Neuronal stem cell (in vitro differentiated cells): Measurements from ENCODE around the gene ITPA.

ENCODE experiments used
- DNase-seq: peaks from one replicate; pipeline ENCODE4 v3.0.0-alpha.2; 2013; ENCODE audit warnings: low spot score
- H2AFZ ChIP-seq: one replicate; pipeline ENCODE4 v1.6.1; 2013; ENCODE audit warnings: mild to moderate bottlenecking, low read length, inconsistent platforms
- H2AK5ac ChIP-seq: 2 replicates; pipeline ENCODE4 v1.6.1; 2013; ENCODE audit warnings: low read depth, mild to moderate bottlenecking, inconsistent platforms, low read length, moderate library complexity, mixed read lengths
- H2BK120ac ChIP-seq: 2 replicates; pipeline ENCODE4 v1.6.1; 2013; ENCODE audit warnings: low read depth, mild to moderate bottlenecking, inconsistent platforms, low read length, moderate library complexity, mixed read lengths
- H2BK12ac ChIP-seq: one replicate; pipeline ENCODE4 v1.6.1; 2013; ENCODE audit warnings: low read length, inconsistent platforms
- H2BK15ac ChIP-seq: 2 replicates; pipeline ENCODE4 v1.6.1; 2013; ENCODE audit warnings: mild to moderate bottlenecking, low read length, inconsistent platforms, mixed read lengths
- H2BK5ac ChIP-seq: one replicate; pipeline ENCODE4 v1.6.1; 2013; ENCODE audit warnings: inconsistent platforms, mild to moderate bottlenecking, low read length, moderate library complexity
- H3K14ac ChIP-seq: one replicate; pipeline ENCODE4 v1.6.1; 2013; ENCODE audit warnings: low read length, inconsistent platforms
- H3K18ac ChIP-seq: 2 replicates; pipeline ENCODE4 v1.6.1; 2013; ENCODE audit warnings: low read length, inconsistent platforms
- H3K23ac ChIP-seq: 2 replicates; pipeline ENCODE4 v1.6.1; 2013; ENCODE audit warnings: low read depth, mild to moderate bottlenecking, mixed read lengths, low read length, inconsistent platforms; ENCODE audit not compliant: poor library complexity
- H3K27ac ChIP-seq: replicated peaks from 3 replicates; pipeline ENCODE4 v1.5.1; 2013; ENCODE audit warnings: low read length, inconsistent platforms
- H3K27me3 ChIP-seq, 3 experiments: 2 replicates each; pipeline ENCODE4 v1.6.1; 2013; ENCODE audit warnings: low read length in 3 of 3, mild to moderate bottlenecking in 2 of 3, inconsistent platforms in 1 of 3, low read depth in 1 of 3, mixed read lengths in 1 of 3, moderate library complexity in 1 of 3; ENCODE audit not compliant: control insufficient read depth in 3 of 3, insufficient read depth in 3 of 3
- H3K36me3 ChIP-seq, 2 donors: replicated peaks in 1 of 2; 2 replicates each; pipeline ENCODE4 v1.6.1; 2013; ENCODE audit warnings: low read length in 2 of 2; ENCODE audit not compliant: control insufficient read depth in 2 of 2, insufficient read depth in 2 of 2
- H3K4ac ChIP-seq: 2 replicates; pipeline ENCODE4 v1.6.1; 2013; ENCODE audit warnings: inconsistent platforms, mild to moderate bottlenecking, low read length, moderate library complexity
- H3K4me1 ChIP-seq, 2 donors: 1 replicate in 1 of 2; 2 replicates in 1 of 2; pipeline ENCODE4 v1.6.1; 2013; ENCODE audit warnings: low read length in 2 of 2, low read depth in 1 of 2; ENCODE audit not compliant: control insufficient read depth in 2 of 2, insufficient read depth in 1 of 2
- H3K4me2 ChIP-seq: one replicate; pipeline ENCODE4 v1.6.1; 2013; ENCODE audit warnings: mild to moderate bottlenecking, low read length, inconsistent platforms; ENCODE audit not compliant: insufficient read depth, poor library complexity, severe bottlenecking
- H3K4me3 ChIP-seq, 2 donors: 2 replicates each; pipeline ENCODE4 v1.5.1; 2013; ENCODE audit warnings: low read length in 2 of 2, mild to moderate bottlenecking in 2 of 2, inconsistent platforms in 1 of 2, moderate library complexity in 1 of 2
- H3K79me1 ChIP-seq: one replicate; pipeline ENCODE4 v1.6.1; 2013; ENCODE audit warnings: low read depth, mild to moderate bottlenecking, inconsistent platforms, low read length, moderate library complexity
- H3K9ac ChIP-seq: one replicate; pipeline ENCODE4 v1.6.1; 2013; ENCODE audit warnings: mild to moderate bottlenecking, low read depth, low read length, inconsistent platforms; ENCODE audit not compliant: poor library complexity
- H3K9me3 ChIP-seq, 2 donors: replicated peaks in 1 of 2; 2 replicates each; pipeline versions ENCODE3 to v1.6.1; 2013; ENCODE audit warnings: low read length in 2 of 2, mild to moderate bottlenecking in 2 of 2, inconsistent platforms in 1 of 2, low read depth in 1 of 2, mixed read lengths in 1 of 2, moderate library complexity in 1 of 2; ENCODE audit not compliant: control insufficient read depth in 2 of 2, insufficient read depth in 1 of 2
- H4K8ac ChIP-seq: one replicate; pipeline ENCODE4 v1.6.1; 2013; ENCODE audit warnings: low read depth, mild to moderate bottlenecking, inconsistent platforms, low read length, moderate library complexity
- H4K91ac ChIP-seq: one replicate; pipeline ENCODE4 v1.6.1; 2013; ENCODE audit warnings: low read length, low read depth, mild to moderate bottlenecking, inconsistent platforms; ENCODE audit not compliant: poor library complexity
- WGBS, 2 donors: extraction: QIAGEN DNeasy Blood & Tissue Kit; methylation state at CpG; one replicate each; pipeline ENCODE4 v1.1.7; 2013; ENCODE audit warnings: missing lambda C conversion rate in 2 of 2, mixed read lengths in 1 of 2; ENCODE audit not compliant: insufficient read length in 2 of 2, insufficient replicate concordance in 1 of 2; ENCODE audit errors: extremely low coverage in 2 of 2; 5-methylcytosine and 5-hydroxymethylcytosine counted together

Gene ITPA

DNA sequence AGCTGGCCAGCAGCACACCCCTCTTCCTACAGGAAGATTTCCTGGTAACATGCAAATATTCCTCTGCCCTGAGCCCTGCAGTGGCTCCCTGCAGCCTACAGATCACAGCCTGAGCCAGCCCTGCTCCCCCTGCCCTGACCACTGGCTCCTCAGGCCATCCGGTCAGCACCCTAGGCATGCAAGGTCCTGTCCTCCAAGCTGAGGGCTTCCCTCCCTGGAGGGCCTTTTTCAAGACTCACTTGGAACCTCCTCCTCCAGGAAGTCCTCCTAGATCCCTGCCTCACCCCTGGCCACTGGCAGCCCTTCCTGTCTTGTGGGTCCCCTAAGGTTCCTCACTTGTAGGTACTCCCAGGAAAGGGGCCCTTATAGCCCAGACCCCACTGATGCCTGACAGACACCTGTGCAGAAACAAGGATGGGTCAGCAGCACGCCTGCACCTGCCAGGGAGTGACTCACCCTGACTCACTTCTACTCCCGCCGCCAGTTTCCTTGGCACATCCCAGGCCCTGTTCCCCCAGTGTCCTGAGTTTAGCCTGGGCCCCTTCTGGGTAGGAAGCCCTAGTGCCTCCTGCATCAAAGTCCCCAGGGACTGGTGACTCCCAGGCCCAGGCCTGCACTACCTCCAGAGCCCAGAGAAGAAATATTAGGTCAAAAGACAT, 26.5 kb downstream of the ITPA start:
- Histone ChIP-seq H2BK120ac (no peak overlapping the region), H4K91ac (no peak overlapping the region), H3K27me3 (peaks cover 29 to 54% (median 42%) of the 10 kb centered on the region in 3 experiments), H2AK5ac (peak overlapping the region; percentile 3), H3K4me2 (no peak overlapping the region), H3K27ac (no peak overlapping the region), H2BK15ac (no peak overlapping the region), H3K18ac (no peak overlapping the region), H2BK5ac (no peak overlapping the region), H2AFZ (no peak overlapping the region), H4K8ac (no peak overlapping the region), H3K79me1 (peaks cover 8% of the 10 kb centered on the region), H3K14ac (peak overlapping the region; percentile 85), H3K9me3 (peaks cover 6 to 13% of the 10 kb centered on the region in 2 donors), H2BK12ac (no peak overlapping the region), H3K9ac (peak overlapping the region; percentile 67), H3K23ac (no peak overlapping the region), H3K4me1 (peaks cover 5 to 8% of the 10 kb centered on the region in 2 donors), H3K36me3 (no peaks in the 10 kb centered on the region), H3K4me3 (no peak overlapping the region), H3K4ac (no peak overlapping the region)
- no CpG with 5 or more reads among the region's 4 CpGs for WGBS, 2 donors
- no peak for DNase-seq

DNA sequence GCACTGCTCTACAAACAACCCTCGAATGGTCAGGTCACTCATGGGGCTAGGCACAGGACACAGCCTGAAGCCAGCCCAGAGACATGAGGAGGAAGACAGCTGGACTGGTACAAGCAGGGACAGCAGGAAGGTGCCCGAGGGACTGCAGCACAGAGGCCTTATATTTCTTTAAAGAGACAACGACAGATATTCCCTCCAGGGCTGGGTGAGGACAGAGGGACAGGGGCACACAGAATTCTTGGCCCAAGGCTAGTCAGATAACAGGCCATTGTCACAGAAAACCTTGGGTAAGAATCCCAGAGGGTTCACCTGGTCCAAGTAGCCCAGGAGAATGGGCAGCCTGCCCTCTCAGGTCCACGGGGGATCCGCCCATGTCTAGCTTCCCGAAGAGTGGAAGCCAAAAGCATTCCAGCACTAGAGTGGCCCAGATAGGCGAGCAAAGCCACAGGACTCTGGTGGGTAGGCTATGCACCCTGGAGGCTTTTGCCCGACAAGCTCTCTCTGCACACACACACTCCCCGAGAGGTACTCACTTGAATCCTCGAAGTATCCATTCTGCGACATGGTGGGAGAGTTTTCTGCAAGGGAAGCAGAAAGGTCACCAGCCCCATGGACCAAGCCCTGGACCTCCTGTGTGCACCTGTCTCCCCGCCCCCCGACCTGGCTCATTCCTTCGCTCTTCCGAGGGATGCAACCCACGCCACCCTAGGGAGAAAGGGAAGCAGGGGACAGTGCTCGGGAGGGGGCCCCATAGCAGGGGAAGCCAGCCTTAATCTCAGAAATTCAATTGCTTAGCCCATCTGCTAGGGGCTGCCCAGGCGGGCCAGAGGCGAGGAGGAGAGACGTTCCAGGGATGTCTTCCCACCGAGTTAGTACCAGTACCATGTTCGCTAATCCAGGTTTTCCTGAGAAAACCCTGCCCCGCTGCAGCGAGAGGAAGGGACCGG, 28.0 kb downstream of the ITPA start:
- H2AK5ac ChIP-seq: peak overlapping the region; percentile 46
- H2BK12ac ChIP-seq: peak overlapping the region; percentile 58
- H2AFZ ChIP-seq: peak overlapping the region; percentile 100
- H3K27me3 ChIP-seq: peaks cover 30 to 68% (median 51%) of the 10 kb centered on the region in 3 experiments
- H2BK15ac ChIP-seq: peak overlapping the region; percentile 58
- peaks cover 8% of the 10 kb centered on the region for H3K79me1 ChIP-seq
- H3K14ac ChIP-seq: peak overlapping the region; percentile 38
- no peak overlapping the region for H4K8ac ChIP-seq
- no peak overlapping the region for H3K27ac ChIP-seq
- H3K4me2 ChIP-seq: peak overlapping the region; percentile 95
- DNase-seq: no peak
- no peak overlapping the region for H3K4me3 ChIP-seq
- peak overlapping the region; percentile 44 for H3K18ac ChIP-seq
- no peak overlapping the region for H3K4ac ChIP-seq
- no peaks in the 10 kb centered on the region for H3K36me3 ChIP-seq
- WGBS, 2 donors: no CpG with 5 or more reads among the region's 25 CpGs
- H3K9me3 ChIP-seq: peaks cover 6 to 13% of the 10 kb centered on the region in 2 donors
- peaks cover 5 to 8% of the 10 kb centered on the region in 2 donors for H3K4me1 ChIP-seq
- H2BK5ac ChIP-seq: no peak overlapping the region
- no peak overlapping the region for H4K91ac ChIP-seq
- H3K9ac ChIP-seq: peak overlapping the region; percentile 70
- H3K23ac ChIP-seq: no peak overlapping the region
- H2BK120ac ChIP-seq: no peak overlapping the region

DNA sequence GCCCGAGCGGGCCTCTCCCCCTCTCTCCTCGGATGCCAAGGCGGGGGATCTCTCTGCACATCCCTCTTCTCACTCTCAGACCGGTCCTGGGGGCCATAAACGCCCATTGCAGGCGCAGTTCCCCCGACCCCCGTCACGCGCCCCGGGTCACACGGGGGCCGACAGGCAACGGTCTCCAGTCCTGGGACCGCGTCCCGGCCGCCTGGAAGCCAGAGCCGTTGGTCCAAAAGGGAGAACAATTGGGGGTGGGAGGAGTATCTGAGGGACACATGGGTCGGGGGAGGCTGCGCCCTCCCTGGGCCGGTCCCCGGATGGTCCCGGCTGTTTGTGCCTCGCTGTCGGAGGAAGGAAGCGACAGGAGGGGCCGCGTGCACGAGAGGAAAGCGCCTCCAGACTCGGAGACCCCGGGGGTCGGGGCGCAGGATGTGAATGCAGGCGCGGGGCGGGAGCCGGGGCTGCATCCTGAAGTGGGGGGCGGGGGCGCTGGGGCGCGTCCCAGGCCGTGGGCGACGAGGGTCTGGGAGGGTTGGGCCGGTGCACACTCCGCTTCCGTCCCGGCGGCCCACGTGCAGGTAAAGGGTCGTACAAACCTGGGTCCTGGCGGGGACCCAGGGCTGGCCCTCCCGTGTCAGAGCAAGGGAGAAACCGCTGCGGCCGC, 28.8 kb downstream of the ITPA start:
- peak overlapping the region; percentile 85 for H3K23ac ChIP-seq
- H4K8ac ChIP-seq: no peak overlapping the region
- peaks cover 5 to 8% of the 10 kb centered on the region in 2 donors for H3K4me1 ChIP-seq
- WGBS, 2 donors: no CpG with 5 or more reads among the region's 59 CpGs
- H3K4ac ChIP-seq: no peak overlapping the region
- no peak overlapping the region for H2BK120ac ChIP-seq
- peaks cover 6 to 13% of the 10 kb centered on the region in 2 donors for H3K9me3 ChIP-seq
- H2BK12ac ChIP-seq: no peak overlapping the region
- no peak overlapping the region for H2BK5ac ChIP-seq
- H2BK15ac ChIP-seq: peak overlapping the region; percentile 58
- H3K79me1 ChIP-seq: peaks cover 8% of the 10 kb centered on the region
- H3K4me2 ChIP-seq: peak overlapping the region; percentile 95
- peak overlapping the region; percentile 46 for H2AK5ac ChIP-seq
- H3K4me3 ChIP-seq: peak overlapping the region; percentile 59 to 88
- no peaks in the 10 kb centered on the region for H3K36me3 ChIP-seq
- H2AFZ ChIP-seq: peak overlapping the region; percentile 100
- peaks cover 30 to 69% (median 52%) of the 10 kb centered on the region in 3 experiments for H3K27me3 ChIP-seq
- peak overlapping the region; percentile 56 for H3K14ac ChIP-seq
- H3K18ac ChIP-seq: peak overlapping the region; percentile 90
- peak; percentile 32 for DNase-seq
- H3K9ac ChIP-seq: peak overlapping the region; percentile 70
- no peak overlapping the region for H3K27ac ChIP-seq
- no peak overlapping the region for H4K91ac ChIP-seq
